ENCODE measurements around the gene C2orf49.

GRCh38 chr2:105376010-105376409 lies 38.7 kb downstream of the C2orf49 start:
- TF ChIP-seq CTCF (IDR thresholded peaks at IDR 0.05; ENCODE audit: low read depth, low read length) (no peak), EZH2phosphoT487 (IDR thresholded peaks at IDR 0.05; ENCODE audit: low read depth) (no peak)
